ENCODE data around the gene DOK7.

Gene DOK7

DNA sequence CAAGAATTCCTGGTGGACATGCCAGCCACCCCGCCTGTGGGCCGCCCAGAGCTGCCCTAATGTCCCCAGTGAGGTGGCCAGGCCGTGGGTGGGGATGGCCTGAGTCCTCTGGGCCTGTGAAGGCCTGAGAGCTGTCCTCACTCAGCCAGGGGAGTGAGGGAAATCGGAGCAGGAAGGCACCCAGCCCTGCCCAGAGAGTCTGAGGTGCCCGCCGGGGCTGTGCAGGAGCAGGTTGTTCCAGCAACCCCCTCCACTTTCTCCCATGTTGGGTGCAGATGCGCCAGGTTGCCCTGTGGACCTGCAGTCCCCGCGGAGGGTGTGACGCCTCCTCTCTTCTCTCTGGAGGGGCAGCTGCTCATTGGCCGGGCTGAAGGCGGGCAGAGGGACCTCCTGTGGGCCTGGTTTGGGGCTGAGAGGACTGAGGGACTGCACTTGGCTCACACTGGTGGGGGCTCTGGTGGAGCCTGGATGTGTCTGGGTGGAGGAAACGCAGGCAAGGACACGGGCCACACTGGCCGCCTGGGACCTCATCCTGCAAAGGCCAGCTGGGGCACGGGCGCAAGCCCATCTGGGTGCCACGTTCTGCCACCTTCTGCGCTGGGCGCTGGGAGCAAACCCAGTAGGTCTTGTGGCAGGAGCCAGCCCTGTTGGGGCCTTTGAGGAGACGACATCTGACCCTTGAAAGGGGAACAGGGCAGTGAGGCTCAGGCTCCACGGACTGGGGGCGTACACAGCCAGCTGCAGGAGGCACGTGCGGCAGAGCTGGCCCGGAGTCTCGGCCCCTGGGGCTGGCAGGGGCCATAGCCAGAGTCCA, 14.0 kb downstream of the DOK7 start:
- FAIRE-seq: no peak

DNA sequence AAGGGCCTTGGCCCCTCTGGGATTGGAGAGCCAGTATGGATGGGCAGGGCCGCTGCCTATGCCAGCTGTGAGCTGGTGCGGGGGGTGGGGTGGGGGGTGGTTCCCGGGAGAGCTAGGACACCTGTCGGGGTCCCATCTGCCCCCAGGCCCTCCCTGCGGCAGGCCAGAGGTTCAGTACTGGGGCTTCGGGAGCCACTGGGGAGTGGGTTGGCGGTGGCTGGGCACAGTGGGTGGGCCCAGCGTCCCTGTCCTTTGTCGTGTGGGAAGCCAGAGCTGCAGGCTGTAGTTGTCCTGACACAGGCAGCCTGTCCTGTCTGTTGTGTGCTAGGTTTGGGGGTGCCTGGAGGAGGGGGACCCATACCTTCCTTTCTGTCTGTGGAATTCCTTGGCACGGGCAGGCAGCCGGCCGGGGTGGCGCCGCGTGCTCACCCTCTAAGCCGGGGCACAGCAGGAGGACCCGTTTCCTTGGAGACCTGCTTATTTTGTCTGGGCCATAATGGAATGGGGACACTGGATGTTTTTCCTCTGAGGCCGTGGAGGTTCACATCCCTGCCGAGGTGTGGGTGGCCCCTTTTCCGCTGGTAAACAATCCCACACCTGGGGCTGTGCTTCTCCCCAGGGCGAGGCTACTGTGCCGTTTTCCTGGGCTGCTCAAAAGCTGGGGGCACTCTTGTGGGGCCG, 14.8 kb downstream of the DOK7 start:
- no peak for FAIRE-seq

DNA sequence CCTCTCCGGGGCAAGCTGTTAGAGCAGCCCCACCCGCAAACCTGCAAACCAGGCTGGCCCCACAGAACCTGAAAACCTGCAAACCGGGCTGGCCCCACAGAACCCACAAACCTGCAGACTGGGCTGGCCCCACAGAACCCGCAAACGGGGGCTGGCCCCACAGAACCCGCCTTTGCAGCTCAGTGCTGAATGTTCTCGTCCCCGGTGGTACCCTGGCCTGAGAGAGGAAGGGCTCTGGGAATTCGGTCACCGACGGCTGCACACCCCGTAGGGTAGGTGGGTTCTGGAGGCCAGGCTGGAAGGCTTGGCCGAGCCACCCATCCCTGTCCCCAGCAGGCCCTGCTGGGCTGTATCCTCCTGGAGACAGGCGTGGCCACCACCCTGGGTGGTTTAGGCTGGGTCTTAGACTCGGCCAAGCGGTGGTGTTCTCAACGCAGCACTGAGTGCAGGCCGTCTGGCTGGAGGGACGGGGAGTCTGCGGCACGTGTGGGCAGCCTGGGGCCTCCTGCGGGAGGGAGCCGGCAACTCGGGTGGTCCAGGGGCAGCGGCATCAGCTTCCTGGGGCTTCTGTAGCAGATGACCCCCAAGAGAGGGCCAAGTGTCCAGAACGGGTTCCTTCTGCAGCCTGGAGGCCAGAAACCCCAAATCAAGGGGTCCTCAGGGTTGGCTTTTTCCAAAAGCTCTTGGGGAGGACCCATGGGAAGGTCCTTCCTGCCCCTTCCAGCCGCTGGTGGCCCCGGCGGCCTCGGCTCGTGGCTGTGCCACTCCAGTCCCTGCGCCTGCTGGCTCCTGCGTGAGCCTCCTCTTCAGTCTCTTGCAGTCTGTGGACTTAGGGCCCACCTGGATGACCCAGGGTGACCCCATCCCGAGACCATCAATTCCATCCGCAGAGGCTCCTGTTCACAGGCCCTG, 15.6 kb downstream of the DOK7 start:
- FAIRE-seq: no peak

DNA sequence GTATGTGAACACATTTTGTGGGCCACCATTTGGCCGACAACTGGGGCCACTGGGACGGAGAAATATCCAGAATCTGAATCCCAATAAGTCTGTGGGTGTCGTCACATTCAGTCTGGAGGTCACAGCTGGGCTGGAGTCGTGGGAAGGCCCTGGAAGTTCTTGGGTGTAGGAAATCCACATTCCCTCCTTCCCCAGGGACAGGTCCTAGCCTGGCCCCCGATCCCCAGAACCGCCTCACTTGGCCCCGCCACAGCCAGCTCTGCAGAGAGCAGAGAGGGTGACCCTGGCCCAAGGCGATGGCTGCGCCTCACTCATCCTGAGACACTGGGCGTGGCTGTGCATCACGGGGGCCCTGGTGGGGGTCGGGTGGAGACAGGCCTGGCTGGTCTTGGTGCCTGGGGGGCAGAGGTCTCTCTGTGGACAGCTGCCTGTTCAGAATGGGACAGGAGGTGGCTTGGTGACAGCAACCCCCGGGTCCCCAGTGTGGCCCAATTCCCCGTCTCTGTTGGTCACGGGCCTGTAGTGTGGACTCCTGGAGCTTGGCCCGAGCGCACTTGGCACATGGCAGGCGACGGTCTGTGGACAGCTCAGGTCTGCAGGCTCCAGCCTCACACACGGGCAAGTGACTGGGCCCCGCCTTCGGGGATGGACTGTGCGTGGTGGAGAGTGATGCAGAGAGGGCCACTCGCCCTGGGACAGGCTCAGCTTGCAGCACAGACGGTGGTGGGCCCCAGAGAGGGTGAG, 16.4 kb downstream of the DOK7 start:
- no peak for FAIRE-seq

DNA sequence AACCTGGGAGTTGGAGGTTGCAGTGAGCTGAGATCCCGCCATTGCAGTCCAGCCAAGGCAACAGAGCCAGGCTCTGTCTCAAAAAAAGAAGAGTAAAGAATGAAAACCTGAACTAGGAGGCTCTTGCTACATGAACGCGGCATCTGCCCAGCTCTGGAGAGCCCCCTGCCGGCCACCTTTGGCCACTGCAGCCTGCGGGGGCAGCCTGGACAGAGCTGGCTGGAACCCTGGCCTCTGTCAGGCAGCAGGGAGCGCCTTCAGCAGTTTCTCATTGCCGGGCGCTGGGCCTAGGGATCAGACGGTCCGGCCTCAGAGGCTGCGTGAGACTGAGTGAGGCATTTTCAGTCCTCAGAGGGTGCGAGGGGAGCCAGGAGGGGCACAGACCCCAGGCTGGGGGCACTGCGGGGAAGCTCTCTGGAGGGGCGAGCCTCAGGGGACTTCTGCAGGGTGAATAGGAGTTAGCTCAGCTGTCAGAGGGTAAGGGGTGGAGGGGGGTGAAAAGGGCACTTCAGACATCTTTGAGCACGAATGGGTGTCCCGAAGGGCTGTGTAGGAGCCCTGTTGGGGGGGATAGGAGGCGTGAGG, 17.5 kb downstream of the DOK7 start:
- no peak for FAIRE-seq

DNA sequence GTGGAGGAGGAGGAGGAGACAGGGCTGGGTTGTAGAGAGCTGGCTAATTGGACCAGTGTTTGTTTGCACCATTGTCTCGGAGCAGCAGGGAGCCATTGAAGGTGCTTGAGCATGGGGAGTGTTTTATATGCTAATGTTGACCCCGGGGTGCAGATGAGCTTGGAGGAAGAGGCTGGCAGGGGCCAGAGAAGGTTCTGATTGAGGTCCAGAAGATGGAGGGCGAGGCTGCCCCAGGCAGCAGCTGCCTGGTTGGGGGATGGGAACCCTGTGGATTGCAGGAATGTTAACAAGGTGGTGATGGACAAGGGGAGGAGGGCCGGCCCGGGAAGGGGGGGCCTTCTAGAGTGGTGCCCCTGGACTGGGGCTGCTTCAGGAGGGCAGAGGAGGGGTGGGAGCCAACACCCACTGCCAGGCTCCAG, 18.0 kb downstream of the DOK7 start:
- FAIRE-seq: no peak

DNA sequence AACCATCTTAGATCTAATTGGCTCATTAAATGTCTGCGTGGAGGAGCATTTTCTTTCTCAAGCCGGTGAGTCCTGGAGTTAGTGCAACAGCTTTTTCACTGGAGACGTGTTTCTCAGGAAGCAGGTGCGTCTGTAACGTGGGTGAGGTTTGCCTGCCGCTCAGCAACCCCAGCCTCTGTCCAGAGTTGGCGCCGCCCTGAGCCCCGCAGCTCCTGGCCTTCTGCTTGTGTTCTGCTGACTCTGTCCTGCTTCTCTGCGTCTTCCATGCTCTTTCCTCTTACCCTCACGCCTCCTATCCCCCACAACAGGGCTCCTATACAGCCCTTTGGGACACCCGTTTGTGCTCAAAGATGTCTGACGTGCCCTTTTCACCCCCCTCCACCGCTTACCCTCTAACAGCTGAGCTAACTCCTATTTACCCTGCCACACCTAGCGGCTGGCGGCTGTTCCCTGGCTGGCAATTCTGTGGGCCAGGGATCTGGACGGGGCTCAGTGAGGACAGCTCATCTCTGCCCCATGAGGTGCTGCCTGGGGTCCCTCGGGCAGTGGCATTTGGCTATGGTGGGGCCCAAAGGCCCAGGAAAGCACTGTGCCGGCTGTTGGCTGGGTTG, 18.8 kb downstream of the DOK7 start:
- no peak for FAIRE-seq

DNA sequence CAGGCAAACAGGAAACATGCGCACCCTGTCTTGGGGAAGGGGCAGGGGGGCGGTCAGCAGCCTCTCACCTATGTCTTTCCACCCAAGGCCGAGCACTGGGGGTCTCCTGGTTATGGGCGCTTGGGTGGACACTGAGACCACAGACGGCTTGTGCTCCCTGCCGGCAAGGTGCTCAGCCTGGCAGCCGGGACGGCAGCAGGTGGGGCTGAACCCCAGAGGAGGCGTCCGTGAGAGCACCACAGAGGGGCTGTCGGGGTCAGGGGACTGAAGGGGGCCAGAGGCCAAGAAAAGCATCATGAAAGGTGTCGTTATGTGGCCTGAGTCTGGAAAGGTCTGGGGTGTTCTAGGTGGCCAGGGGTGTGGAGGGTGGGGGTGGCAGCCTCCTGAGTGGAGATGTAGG, 19.6 kb downstream of the DOK7 start:
- no peak for FAIRE-seq

DNA sequence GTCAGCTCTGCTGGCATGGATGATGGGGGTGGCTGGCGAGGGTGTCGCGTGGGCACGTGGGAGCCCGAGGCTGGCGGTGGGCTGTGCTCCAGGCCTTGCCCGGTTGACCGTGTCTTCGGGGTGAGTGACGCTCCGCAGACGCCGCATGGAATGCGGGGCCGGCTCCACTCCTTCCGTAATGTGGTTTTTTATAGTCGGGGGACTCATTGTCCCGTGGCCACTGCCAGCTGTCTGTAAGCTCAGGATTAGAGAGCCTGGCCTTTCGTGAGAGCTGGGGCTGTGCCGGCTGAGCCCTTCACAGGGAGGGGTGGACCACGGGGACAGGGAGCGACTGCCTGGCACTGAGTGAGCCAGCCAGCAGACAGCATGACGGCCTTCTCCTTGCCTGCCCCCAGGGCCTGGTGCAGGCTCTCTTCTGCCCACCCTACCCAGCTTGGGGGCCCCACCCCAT, 20.4 kb downstream of the DOK7 start:
- FAIRE-seq: no peak

DNA sequence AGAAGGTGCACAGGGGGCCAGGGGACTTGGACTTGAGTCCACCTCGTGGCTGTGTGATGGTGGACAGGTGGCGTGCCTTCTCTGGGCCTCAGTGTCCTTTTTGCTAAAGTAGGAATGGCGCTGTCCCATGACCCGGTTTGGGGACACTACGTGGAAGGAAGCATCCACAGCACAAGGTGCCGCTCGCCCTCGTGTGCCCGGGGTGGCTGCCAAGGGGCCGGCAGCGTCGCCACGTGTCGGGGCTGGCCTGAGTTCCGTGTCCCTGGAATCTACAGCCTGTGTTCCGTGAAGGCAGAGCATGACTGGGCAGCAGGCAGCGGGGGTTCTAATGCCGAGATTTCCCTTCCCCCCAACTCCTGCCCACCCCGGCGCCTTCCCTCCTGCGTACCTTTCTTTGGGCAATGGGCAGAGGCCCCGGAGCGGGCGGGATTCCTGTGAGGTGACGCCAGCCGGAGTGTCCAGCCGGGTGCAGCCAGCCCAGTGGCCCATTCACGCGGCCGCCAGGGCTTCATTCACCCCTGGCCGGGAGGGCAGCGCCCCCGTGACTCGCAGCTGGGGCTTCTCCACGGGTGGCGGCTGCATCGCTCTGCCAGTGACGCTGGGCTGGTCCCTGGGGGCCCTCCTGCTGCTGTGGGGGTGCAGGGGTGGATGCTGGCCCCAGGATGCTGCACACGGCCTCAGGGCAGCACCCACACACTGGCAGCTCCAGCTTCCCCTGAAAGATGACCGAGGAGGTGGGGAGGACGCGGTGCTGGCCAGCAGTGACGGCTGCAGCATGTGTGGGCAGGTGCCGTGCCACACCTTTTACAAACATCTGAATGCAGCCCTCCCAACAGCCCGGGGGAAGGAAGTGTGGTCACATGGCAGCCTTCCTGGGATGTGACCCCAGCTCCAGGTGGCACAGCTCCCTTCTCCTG, 21.2 kb downstream of the DOK7 start:
- no peak for FAIRE-seq

DNA sequence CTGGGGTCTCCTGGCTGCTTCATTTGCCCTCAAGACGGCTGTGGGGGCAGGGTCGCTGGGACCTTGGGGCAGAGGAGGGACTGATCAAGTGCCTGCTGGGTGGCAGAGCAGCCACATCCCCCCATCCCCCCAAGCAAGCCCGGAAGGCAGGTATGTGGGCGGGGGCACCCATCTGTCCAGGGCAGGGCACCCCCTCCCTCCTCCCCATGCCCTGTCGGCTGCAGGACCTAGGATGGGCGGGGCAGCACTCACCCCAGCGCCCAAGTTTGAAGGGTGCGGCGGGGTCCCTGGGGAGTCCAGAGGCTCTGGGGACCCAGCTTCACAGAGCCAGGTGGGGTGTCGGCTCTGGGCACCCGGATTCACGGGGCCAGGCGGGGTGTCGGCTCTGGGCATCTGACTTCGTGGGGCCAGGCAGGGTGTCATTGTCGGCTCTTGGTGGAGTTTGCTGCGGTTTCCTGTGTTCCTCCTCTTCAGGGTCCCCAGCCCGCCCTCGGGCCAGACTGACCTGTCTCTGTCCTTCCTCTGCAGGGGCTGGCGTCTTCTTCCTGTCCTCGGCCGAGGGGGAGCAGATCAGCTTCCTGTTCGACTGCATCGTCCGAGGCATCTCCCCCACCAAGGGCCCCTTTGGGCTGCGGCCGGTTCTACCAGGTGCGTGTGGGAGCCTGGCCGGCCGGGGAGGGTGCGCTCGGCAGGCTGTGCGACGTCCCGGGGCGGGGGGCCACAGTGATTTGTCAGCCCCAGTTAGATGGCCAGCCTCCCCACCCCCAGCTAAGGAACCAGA, 22.1 kb downstream of the DOK7 start:
- FAIRE-seq: no peak

DNA sequence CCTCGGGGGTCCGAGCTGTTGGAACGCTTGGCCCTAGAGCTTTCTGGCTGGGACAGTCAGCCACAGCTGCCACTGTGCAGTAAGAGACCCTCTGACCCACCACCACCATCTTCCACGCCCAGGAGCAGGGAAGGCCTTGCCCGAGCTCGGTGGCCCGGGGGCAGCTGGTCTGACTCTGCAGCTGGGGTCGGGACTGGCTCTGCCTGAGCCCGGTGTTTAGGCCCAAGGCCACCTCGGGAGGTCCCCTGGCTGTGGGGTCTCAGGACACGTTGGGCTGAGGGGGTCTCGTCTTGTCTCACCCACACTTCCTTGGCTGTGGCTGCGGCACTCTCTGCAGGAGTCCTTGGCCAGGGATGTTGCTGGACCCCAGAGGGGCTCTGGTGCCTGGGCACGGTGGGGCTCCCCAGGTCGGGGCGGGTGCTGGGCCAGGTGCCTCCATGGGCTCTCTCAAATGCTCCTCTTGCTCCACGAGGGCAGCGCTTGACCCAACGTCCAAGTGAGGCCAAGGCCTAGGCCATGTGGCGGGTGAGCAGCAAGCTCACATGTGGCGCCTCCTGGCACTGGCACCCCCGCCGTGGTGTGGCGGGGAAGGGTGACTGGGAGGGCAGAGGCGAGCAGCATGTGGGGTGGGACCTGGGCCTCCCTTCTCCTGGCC, 22.9 kb downstream of the DOK7 start:
- FAIRE-seq: no peak

DNA sequence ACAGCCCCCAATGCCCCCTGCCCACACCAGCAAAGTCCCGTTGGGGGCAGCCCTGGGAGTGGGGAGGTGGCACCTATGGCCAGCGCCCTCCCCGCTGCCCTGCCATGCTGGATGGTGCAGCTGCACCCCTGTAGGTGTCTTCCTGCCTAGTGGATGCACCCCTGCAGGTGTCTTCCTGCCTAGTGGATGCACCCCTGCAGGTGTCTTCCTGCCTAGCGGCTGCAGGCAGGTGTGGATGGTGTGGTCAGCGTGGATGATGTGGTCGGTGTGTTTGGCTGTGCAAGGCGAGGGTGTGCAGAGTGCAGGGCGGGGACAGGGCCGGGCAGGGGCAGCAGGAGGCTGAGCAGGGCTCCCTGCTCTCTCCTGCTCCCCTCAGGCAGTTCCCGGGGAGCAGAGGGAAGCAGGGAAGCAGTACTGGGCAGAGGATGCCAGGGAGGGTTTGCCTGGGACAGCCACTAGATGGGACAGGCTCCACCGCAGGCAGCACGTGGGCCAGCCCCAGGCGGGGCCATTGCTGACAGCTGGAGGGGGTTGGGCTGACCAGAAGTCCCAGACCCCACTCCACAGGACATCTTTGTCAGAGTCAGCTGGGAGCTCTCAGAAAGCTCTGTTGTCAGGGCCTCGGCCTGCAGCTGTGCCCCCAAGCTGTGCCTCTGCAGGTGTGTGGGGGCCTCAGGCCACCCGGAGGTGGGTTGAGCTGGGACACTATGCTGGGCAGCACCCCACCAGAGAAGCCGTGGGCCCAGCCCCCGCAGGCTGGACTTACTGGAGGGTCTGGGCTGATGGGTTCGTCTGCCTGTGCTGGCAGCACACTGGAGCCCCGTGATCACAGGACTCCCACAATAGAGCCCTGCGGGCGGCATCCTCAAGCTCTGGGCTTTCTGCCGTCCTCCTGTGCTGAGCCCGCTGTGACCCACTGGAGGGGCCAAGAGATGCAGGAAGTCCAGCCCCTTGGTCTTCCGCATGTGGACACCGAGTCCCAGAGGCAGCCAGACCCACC, 23.7 kb downstream of the DOK7 start:
- FAIRE-seq: no peak

DNA sequence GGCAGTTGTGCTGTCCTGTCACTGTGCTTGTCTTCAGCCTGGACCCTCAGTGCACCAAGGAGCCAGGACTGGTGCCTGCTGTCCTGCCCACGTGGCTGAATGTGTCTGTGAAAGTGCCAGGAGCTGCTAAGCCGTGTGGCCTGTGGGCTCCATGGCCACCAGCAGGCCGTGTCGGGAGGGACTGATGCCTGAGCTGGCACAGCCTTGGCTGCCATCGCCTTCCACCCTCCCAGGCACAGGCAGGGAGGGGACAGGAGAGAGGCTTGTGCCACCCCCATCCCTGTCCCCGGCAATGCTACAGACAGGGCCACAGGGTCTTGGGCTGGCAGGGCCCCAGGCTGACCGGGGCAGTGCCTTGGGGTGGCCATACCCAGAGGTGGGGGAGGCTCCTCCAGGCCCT, 24.8 kb downstream of the DOK7 start:
- no peak for FAIRE-seq

DNA sequence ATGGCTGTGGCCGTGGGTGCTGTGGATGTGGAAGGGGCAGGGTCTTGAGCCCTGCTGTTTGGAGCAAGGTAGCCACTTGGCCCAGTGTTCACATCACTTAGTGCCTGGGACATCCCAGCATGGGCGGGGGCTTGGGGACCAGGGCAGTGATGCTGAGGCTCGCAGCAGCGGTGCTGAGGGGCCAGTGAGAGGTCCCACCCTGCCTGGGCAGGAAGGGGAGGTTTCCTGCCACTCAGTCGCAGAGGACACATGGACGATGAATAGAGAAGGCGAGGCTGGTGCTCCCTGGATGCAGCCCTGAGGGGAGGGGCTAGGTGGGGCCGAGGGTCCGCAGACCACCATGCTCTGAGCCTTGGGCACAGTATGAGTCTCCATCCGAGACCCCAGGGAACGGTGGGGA, 25.7 kb downstream of the DOK7 start:
- no peak for FAIRE-seq

DNA sequence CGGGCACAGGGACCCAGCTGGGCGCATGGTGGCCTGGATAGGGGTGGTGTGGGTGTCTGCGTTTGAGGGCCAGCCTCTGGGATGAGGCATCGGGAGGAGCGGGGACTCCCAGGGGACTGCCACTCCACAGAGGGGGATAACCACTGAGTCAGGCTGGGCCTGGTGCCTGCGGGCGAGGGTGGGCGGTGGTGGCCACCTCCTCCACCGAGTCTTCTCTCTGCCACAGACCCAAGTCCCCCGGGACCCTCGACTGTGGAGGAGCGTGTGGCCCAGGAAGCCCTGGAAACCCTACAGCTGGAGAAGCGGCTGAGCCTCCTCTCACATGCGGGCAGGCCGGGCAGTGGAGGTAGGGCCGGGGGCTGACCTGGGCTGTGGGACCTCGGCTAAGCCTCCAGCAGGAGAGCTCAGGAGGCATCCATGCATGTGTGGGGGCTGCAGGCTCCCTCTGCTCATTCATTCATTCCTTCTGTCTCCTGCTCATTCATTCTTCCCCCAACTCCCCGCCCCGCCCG, 26.4 kb downstream of the DOK7 start:
- no peak for FAIRE-seq

DNA sequence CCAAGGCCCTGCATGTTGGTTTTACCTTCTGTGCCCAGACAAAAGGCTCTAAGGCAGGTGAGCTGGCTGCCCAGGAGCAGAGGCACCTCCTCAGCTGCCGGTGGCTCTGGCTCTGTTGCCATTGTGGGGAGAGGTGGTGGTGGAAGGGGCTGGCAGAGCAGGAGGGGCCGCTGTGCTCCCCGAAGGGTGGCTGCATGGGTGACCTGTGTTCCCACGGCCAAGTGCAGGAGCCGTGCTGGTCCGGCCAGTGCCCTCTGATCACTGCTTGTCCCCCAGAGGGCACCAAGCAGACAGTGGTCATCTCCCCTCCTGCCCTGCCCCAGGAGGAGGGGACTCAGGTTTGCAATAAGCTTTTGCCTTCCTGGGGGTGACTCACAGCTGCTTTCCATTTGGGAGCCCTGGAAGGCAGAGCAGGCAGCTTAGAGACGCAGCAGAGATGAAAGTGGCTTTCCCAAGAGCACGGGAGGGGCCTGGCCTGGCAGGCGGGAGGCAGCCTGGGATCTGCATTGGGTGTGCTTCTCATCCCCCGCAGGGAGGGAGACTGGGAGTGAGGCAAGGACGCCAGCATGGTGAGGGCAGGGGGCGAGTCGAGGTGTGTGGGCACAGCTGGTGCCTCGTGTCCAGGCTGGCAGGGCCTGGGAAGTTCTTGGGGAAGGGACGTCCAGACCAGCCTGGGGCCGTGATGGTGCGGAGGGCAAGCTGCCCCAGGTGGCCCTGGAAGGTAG, 28.7 kb downstream of the DOK7 start:
- no peak for FAIRE-seq
